ENCODE results near the gene MAPK1. TPM values are rescaled to one million over a fixed set of nuclear protein-coding genes. Genes with fewer than 3 reads are reported as not detected.
"Not testable (repeated sequence)": the region's sequence is repeated elsewhere in the genome, so short reads cannot be mapped to it uniquely, and the experiment has no call there.

MAPK1 gene
- total RNA-seq, 1 experiment from 2014 or later: 139 TPM

DNA sequence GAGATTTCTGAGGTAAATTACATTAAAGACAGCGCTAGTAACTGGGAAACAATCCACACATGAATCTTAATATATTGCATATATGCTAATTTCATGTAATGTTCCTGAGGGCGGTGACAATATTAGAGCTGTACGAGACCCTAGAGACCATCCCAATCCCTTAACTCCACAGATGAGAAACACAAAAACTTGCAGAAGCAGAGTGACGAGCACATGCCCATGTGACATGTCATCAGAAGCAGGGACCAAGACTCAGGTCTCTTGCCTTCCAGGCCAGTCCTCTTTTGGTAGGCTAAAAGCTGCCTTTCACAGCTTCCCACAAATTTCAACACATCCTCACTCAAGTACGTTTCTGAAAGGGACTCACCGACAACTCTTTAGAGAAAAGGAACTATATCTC is 11.8 kb downstream of the MAPK1 start:
- peaks cover 7% of the 10 kb centered on the region for H3K4me1 ChIP-seq (ENCODE audit: insufficient read depth, low read length, poor library complexity, severe bottlenecking)
- ChIA-PET CTCF (no interaction called here), POLR2A (ENCODE audit: low non-redundant PET) (no interaction called here)
- no peak overlapping the region for H3K27ac ChIP-seq (ENCODE audit: low read depth, low read length, poor library complexity, severe bottlenecking)
- DNase-seq (ENCODE audit: low spot score): no peak
- no peaks in the 10 kb centered on the region for H3K9me3 ChIP-seq (ENCODE audit: low read depth, low read length, poor library complexity, severe bottlenecking)
- intact Hi-C loops (cut with micrococcal nuclease; ENCODE audit: unreplicated experiment): loop anchor here (2.0 kb wide), 1 partner anchor 21 kb away; no protein-coding TSS in a partner anchor
- H3K4me3 ChIP-seq (ENCODE audit: low read depth, low read length, poor library complexity, severe bottlenecking): no peak overlapping the region
- peaks cover 3% of the 10 kb centered on the region for H3K36me3 ChIP-seq (ENCODE audit: insufficient read depth, low read length, poor library complexity, severe bottlenecking)
- H3K27me3 ChIP-seq (replicated peaks; ENCODE audit: insufficient read depth, low read depth, low read length, poor library complexity): no peaks in the 10 kb centered on the region
- BruUV-seq (replicated peaks): no TSS peak
- TF ChIP-seq, protein P1, sequence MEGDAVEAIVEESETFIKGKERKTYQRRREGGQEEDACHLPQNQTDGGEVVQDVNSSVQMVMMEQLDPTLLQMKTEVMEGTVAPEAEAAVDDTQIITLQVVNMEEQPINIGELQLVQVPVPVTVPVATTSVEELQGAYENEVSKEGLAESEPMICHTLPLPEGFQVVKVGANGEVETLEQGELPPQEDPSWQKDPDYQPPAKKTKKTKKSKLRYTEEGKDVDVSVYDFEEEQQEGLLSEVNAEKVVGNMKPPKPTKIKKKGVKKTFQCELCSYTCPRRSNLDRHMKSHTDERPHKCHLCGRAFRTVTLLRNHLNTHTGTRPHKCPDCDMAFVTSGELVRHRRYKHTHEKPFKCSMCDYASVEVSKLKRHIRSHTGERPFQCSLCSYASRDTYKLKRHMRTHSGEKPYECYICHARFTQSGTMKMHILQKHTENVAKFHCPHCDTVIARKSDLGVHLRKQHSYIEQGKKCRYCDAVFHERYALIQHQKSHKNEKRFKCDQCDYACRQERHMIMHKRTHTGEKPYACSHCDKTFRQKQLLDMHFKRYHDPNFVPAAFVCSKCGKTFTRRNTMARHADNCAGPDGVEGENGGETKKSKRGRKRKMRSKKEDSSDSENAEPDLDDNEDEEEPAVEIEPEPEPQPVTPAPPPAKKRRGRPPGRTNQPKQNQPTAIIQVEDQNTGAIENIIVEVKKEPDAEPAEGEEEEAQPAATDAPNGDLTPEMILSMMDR (conservative IDR thresholded peaks at IDR 0.05; ENCODE audit: low read depth, low read length): no peak
- no peak for TF ChIP-seq EZH2 (IDR thresholded peaks at IDR 0.05; ENCODE audit: borderline replicate concordance, low read depth, low read length, poor library complexity, severe bottlenecking)

DNA sequence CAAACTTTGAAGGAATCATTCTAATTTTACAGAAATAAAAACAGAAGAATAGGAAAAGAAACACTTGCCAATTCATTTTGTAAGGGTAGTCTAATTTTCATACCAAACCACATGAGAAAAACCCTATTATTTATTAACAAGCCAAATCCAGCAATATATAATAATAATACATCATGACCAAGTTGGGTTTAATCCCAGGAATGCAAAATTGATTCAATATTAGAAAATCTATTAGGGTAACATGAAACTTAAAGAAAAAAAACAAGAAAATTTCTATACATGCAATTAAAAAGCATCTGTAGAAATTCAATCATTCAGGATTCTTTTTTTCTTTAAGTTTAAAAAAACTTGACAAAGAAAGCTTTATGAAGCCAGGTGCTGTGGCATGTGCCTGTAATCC is 16.8 kb downstream of the MAPK1 start:
- no peaks in the 10 kb centered on the region for H3K4me1 ChIP-seq (ENCODE audit: insufficient read depth, low read length, poor library complexity, severe bottlenecking)
- DNase-seq (ENCODE audit: low spot score): no peak
- H3K27ac ChIP-seq (ENCODE audit: low read depth, low read length, poor library complexity, severe bottlenecking): no peak overlapping the region
- H3K36me3 ChIP-seq (ENCODE audit: insufficient read depth, low read length, poor library complexity, severe bottlenecking): peaks cover 3% of the 10 kb centered on the region
- H3K9me3 ChIP-seq (ENCODE audit: low read depth, low read length, poor library complexity, severe bottlenecking): no peaks in the 10 kb centered on the region
- no peaks in the 10 kb centered on the region for H3K27me3 ChIP-seq (replicated peaks; ENCODE audit: insufficient read depth, low read depth, low read length, poor library complexity)
- BruUV-seq (replicated peaks): no TSS peak
- intact Hi-C loops (cut with micrococcal nuclease; ENCODE audit: unreplicated experiment): no loop called here
- H3K4me3 ChIP-seq (ENCODE audit: low read depth, low read length, poor library complexity, severe bottlenecking): no peak overlapping the region
- TF ChIP-seq, protein P1 (conservative IDR thresholded peaks at IDR 0.05; ENCODE audit: low read depth, low read length): no peak
- no peak for TF ChIP-seq EZH2 (IDR thresholded peaks at IDR 0.05; ENCODE audit: borderline replicate concordance, low read depth, low read length, poor library complexity, severe bottlenecking)
- ChIA-PET POLR2A (ENCODE audit: low non-redundant PET) (no interaction called here), CTCF (no interaction called here)

DNA sequence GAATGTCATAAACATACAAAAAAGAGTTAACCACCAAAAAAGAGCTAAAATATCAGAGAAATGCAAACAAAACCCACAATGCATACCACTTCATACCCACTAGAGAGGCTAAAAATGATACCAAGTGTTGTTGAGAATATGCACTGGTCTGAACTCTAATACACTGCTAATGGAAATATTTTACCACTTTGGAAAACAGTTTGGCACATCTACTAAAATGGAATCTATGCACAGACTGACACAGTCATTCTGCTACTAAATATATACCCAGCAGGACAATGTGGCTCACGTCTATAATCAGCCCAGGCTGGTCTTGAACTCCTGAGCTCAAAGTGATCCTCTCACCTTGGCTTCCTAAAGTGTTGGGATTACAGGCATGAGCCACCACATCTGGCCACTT is 18.0 kb downstream of the MAPK1 start:
- CTCF ChIA-PET: no interaction called here
- H3K27ac ChIP-seq (ENCODE audit: low read depth, low read length, poor library complexity, severe bottlenecking): no peak overlapping the region

DNA sequence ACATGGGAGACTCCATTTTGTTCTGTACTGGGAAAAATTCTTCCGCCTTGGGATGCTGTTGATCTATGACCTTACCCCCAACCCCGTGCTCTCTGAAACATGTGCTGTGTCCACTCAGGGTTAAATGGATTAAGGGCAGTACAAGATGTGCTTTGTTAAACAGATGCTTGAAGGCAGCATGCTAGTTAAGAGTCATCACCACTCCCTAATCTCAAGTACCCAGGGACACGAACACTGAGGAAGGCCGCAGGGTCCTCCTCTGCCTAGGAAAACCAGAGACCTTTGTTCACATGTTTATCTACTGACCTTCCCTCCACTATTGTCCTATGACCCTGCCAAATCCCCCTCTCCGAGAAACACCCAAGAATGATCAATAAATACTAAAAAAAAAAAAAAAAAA is 19.4 kb downstream of the MAPK1 start:
- POLR2A ChIA-PET (ENCODE audit: low non-redundant PET); H3K27ac ChIP-seq (ENCODE audit: low read depth, low read length, poor library complexity, severe bottlenecking); H3K27me3 ChIP-seq (replicated peaks; ENCODE audit: insufficient read depth, low read depth, low read length, poor library complexity); DNase-seq (ENCODE audit: low spot score); H3K9me3 ChIP-seq (ENCODE audit: low read depth, low read length, poor library complexity, severe bottlenecking); H3K4me1 ChIP-seq (ENCODE audit: insufficient read depth, low read length, poor library complexity, severe bottlenecking); CTCF ChIA-PET; BruUV-seq (replicated peaks); H3K4me3 ChIP-seq (ENCODE audit: low read depth, low read length, poor library complexity, severe bottlenecking); intact Hi-C loops (cut with micrococcal nuclease; ENCODE audit: unreplicated experiment); H3K36me3 ChIP-seq (ENCODE audit: insufficient read depth, low read length, poor library complexity, severe bottlenecking): not testable (repeated sequence)

More for the DNA sequence above, 18.0 kb downstream of the MAPK1 start:
- Histone ChIP-seq H3K4me1 (ENCODE audit: insufficient read depth, low read length, poor library complexity, severe bottlenecking) (no peaks in the 10 kb centered on the region), H3K36me3 (ENCODE audit: insufficient read depth, low read length, poor library complexity, severe bottlenecking) (peaks cover 3% of the 10 kb centered on the region), H3K9me3 (ENCODE audit: low read depth, low read length, poor library complexity, severe bottlenecking) (no peaks in the 10 kb centered on the region), H3K27me3 (replicated peaks; ENCODE audit: insufficient read depth, low read depth, low read length, poor library complexity) (no peaks in the 10 kb centered on the region), H3K4me3 (ENCODE audit: low read depth, low read length, poor library complexity, severe bottlenecking) (no peak overlapping the region)
- DNase-seq (ENCODE audit: low spot score): no peak
- POLR2A ChIA-PET (ENCODE audit: low non-redundant PET): interaction anchor here (0.7 kb wide), 1 partner anchor 42 kb away, joined by 3 read pairs; no protein-coding TSS in a partner anchor
- TF ChIP-seq, protein P1 (conservative IDR thresholded peaks at IDR 0.05; ENCODE audit: low read depth, low read length): no peak
- no peak for TF ChIP-seq EZH2 (IDR thresholded peaks at IDR 0.05; ENCODE audit: borderline replicate concordance, low read depth, low read length, poor library complexity, severe bottlenecking)
- intact Hi-C loops (cut with micrococcal nuclease; ENCODE audit: unreplicated experiment): no loop called here
- no TSS peak for BruUV-seq (replicated peaks)
